ENCODE results near the gene ULBP2. TPM values are rescaled to one million over a fixed set of nuclear protein-coding genes. Genes with fewer than 3 reads are reported as not detected.

The ULBP2 gene
- total RNA-seq, 2 experiments from 2014 or later: 0.60 to 2.6 TPM

GRCh38 chr6:149897855-149898744 is 43.7 kb upstream of the ULBP2 start, which contains the start of gene RAET1E:
Gene RAET1E (minus strand): TSS chr6:149898113. CDS start chr6:149890901, 7,212 bp downstream.
- H3K4me2 ChIP-seq (ENCODE audit: low read length): no peak within 1 kb of the TSS
- H3K36me3 ChIP-seq (ENCODE audit: insufficient read depth, low read length): no peaks in the 10 kb centered on the region
- no peaks in the 10 kb centered on the region for H3K9me3 ChIP-seq (ENCODE audit: low read length)
- H3K4me3 ChIP-seq (ENCODE audit: low read depth, low read length, poor library complexity, severe bottlenecking): no peak within 1 kb of the TSS
- TF ChIP-seq CTCF (conservative IDR thresholded peaks at IDR 0.05; ENCODE audit: low read length) (peak; percentile 62), EZH2phosphoT487 (IDR thresholded peaks at IDR 0.05; ENCODE audit: borderline replicate concordance, low read depth, low read length) (no peak)
- ChIA-PET CTCF (ENCODE audit: unreplicated experiment) (interaction anchor here (0.6 kb wide), 1 partner anchor 173 kb away, joined by 3 read pairs; no protein-coding TSS in a partner anchor), POLR2A (interaction anchor here (0.5 to 0.7 kb wide), 2 partner anchors 28 to 130 kb away, joined by 3 to 6 read pairs; no protein-coding TSS in a partner anchor)
- H3K4me1 ChIP-seq (ENCODE audit: insufficient read depth, low read length, poor library complexity, severe bottlenecking): no peaks in the 10 kb centered on the region
- intact Hi-C loops (cut with micrococcal nuclease; ENCODE audit: unreplicated experiment): loop anchor here (1.0 kb wide), 1 partner anchor 58 kb away; no protein-coding TSS in a partner anchor
- no peaks in the 10 kb centered on the region for H3K9me2 ChIP-seq (ENCODE audit: insufficient read depth, low read length)
- H4K20me1 ChIP-seq (ENCODE audit: insufficient read depth, low read length): no peaks in the 10 kb centered on the region
- no peak within 1 kb of the TSS for H3K27ac ChIP-seq (ENCODE audit: low read depth, low read length, poor library complexity, severe bottlenecking)
- no TSS peak for BruUV-seq (replicated peaks)
- no peak within 1 kb of the TSS for H2AFZ ChIP-seq (ENCODE audit: low read length)
- peak; percentile 35 for DNase-seq (ENCODE audit: low spot score)
- H3K79me2 ChIP-seq (ENCODE audit: insufficient read depth, low read depth, low read length): no peaks in the 10 kb centered on the region

GRCh38 chr6:149898966-149899365 is 42.8 kb upstream of the ULBP2 start:
- no peaks in the 10 kb centered on the region for H3K9me2 ChIP-seq (ENCODE audit: insufficient read depth, low read length)
- ChIA-PET POLR2A (no interaction called here), CTCF (ENCODE audit: unreplicated experiment) (interaction anchor here (0.6 kb wide), 1 partner anchor 172 kb away, joined by 3 read pairs; no protein-coding TSS in a partner anchor)
- H4K20me1 ChIP-seq (ENCODE audit: insufficient read depth, low read length): no peaks in the 10 kb centered on the region
- no peaks in the 10 kb centered on the region for H3K9me3 ChIP-seq (ENCODE audit: low read length)
- no peak overlapping the region for H3K4me3 ChIP-seq (ENCODE audit: low read depth, low read length, poor library complexity, severe bottlenecking)
- no peak for TF ChIP-seq CTCF (conservative IDR thresholded peaks at IDR 0.05; ENCODE audit: low read length)
- no peak for TF ChIP-seq EZH2phosphoT487 (IDR thresholded peaks at IDR 0.05; ENCODE audit: borderline replicate concordance, low read depth, low read length)
- DNase-seq (ENCODE audit: low spot score): no peak
- H3K4me2 ChIP-seq (ENCODE audit: low read length): no peak overlapping the region
- no TSS peak for BruUV-seq (replicated peaks)
- no peak overlapping the region for H3K27ac ChIP-seq (ENCODE audit: low read depth, low read length, poor library complexity, severe bottlenecking)
- no peaks in the 10 kb centered on the region for H3K4me1 ChIP-seq (ENCODE audit: insufficient read depth, low read length, poor library complexity, severe bottlenecking)
- H3K79me2 ChIP-seq (ENCODE audit: insufficient read depth, low read depth, low read length): no peaks in the 10 kb centered on the region
- intact Hi-C loops (cut with micrococcal nuclease; ENCODE audit: unreplicated experiment): loop anchor here (1.0 kb wide), 1 partner anchor 59 kb away; no protein-coding TSS in a partner anchor
- no peaks in the 10 kb centered on the region for H3K36me3 ChIP-seq (ENCODE audit: insufficient read depth, low read length)
- no peak overlapping the region for H2AFZ ChIP-seq (ENCODE audit: low read length)
